AG09309 (cell line): Measurements from ENCODE around the gene PHF1.
"Not testable (repeated sequence)": the region's sequence is repeated elsewhere in the genome, so short reads cannot be mapped to it uniquely, and the experiment has no call there.

Experiments used
- DNase-seq: peaks from one replicate; pipeline ENCODE4 v3.0.0-alpha.2; 2010; ENCODE audit warnings: low read depth
- H3K4me3 ChIP-seq: 2 replicates; pipeline ENCODE4 v1.5.1; 2011; ENCODE audit warnings: mild to moderate bottlenecking, low read depth, low read length, moderate library complexity; ENCODE audit not compliant: control insufficient read depth
- CTCF ChIP-seq: IDR thresholded peaks from 2 replicates; pipeline ENCODE4 v1.5.1; 2011; ENCODE audit warnings: mild to moderate bottlenecking, low read depth, low read length, inconsistent platforms; ENCODE audit not compliant: insufficient read depth, control insufficient read depth; ENCODE audit errors: missing control alignments

PHF1 gene

GRCh38 chr6:33410711-33411631, at the start of gene PHF1:
Gene PHF1, plus strand, starts transcription at chr6:33411014. Its CDS starts 1,250 bp downstream, at chr6:33412264.
- DNase-seq = peak; percentile 51
- no peak for TF ChIP-seq CTCF
- peak within 1 kb of the TSS; percentile 72 for H3K4me3 ChIP-seq

GRCh38 chr6:33363486-33363885, 47.3 kb upstream of the PHF1 start:
- not testable (repeated sequence) for DNase-seq, H3K4me3 ChIP-seq

GRCh38 chr6:33364475-33365205, 46.2 kb upstream of the PHF1 start:
- not testable (repeated sequence) for H3K4me3 ChIP-seq, DNase-seq

- not testable (repeated sequence) for H3K4me3 ChIP-seq, DNase-seq
Measured at GRCh38 chr6:33365206-33365971, 45.4 kb upstream of the PHF1 start.

- no peak for DNase-seq
- no peak for TF ChIP-seq CTCF
Measured at GRCh38 chr6:33367009-33367714, 43.7 kb upstream of the PHF1 start.

GRCh38 chr6:33367715-33368025, 43.1 kb upstream of the PHF1 start:
- not testable (repeated sequence) for H3K4me3 ChIP-seq, DNase-seq

More at GRCh38 chr6:33367009-33367714, 43.7 kb upstream of the PHF1 start:
- H3K4me3 ChIP-seq = no peak overlapping the region

- DNase-seq, H3K4me3 ChIP-seq: not testable (repeated sequence)
Measured at GRCh38 chr6:33371901-33372300, 38.9 kb upstream of the PHF1 start.

GRCh38 chr6:33372526-33373123, 38.2 kb upstream of the PHF1 start:
- DNase-seq = no peak
- TF ChIP-seq CTCF = no peak
- no peak overlapping the region for H3K4me3 ChIP-seq
